Measurements from ENCODE around the gene WDR26.

Gene WDR26

GRCh38 chr1:224432146-224432545 lies 2.5 kb downstream of the WDR26 start:
- Histone ChIP-seq H3K27me3 (ENCODE audit: control insufficient read depth, low read length) (no peaks in the 10 kb centered on the region), H3K9me3 (ENCODE audit: control insufficient read depth, insufficient read depth, low read length) (no peaks in the 10 kb centered on the region), H3K36me3 (ENCODE audit: control insufficient read depth, low read length) (peaks cover 55% of the 10 kb centered on the region), H3K27ac (ENCODE audit: low read depth, low read length) (0 out of 2 replicates have a peak overlapping the region, but pooled peaks have one; percentile 9), H3K4me1 (ENCODE audit: control insufficient read depth, low read length) (peaks cover 53% of the 10 kb centered on the region), H3F3A (ENCODE audit: control insufficient read depth, insufficient read depth) (peaks cover 6% of the 10 kb centered on the region; the same call in 1 of the 2 replicates), H3K79me2 (ENCODE audit: control insufficient read depth, low read length) (peaks cover 95% of the 10 kb centered on the region), H3K4me3 (ENCODE audit: low read length) (peak overlapping the region; percentile 87), H4K20me1 (ENCODE audit: control insufficient read depth, insufficient read depth, low read depth, low read length) (peaks cover 19% of the 10 kb centered on the region; the same call in 1 of the 2 replicates), H3K4me2 (ENCODE audit: low read length) (peak overlapping the region; percentile 96), H3K9me2 (replicated peaks; ENCODE audit: control insufficient read depth, low read length) (no peaks in the 10 kb centered on the region)
- TF ChIP-seq EZH2phosphoT487 (IDR thresholded peaks at IDR 0.05; ENCODE audit: borderline replicate concordance, low read length) (no peak), CTCF (IDR thresholded peaks at IDR 0.05; ENCODE audit: low read depth, low read length, poor library complexity, severe bottlenecking) (no peak)

- Histone ChIP-seq H3K4me3 (ENCODE audit: low read length) (peak overlapping the region; percentile 87), H3F3A (ENCODE audit: control insufficient read depth, insufficient read depth) (peaks cover 6% of the 10 kb centered on the region; the same call in 1 of the 2 replicates), H3K9me3 (ENCODE audit: control insufficient read depth, insufficient read depth, low read length) (no peaks in the 10 kb centered on the region), H3K36me3 (ENCODE audit: control insufficient read depth, low read length) (peaks cover 53% of the 10 kb centered on the region), H3K4me2 (ENCODE audit: low read length) (peak overlapping the region; percentile 96), H3K9me2 (replicated peaks; ENCODE audit: control insufficient read depth, low read length) (no peaks in the 10 kb centered on the region), H3K4me1 (ENCODE audit: control insufficient read depth, low read length) (peaks cover 49% of the 10 kb centered on the region), H3K27ac (ENCODE audit: low read depth, low read length) (peak overlapping the region; percentile 3; the same call in 1 of the 2 replicates), H3K27me3 (ENCODE audit: control insufficient read depth, low read length) (no peaks in the 10 kb centered on the region), H3K79me2 (ENCODE audit: control insufficient read depth, low read length) (peaks cover 93% of the 10 kb centered on the region), H4K20me1 (ENCODE audit: control insufficient read depth, insufficient read depth, low read depth, low read length) (peaks cover 19% of the 10 kb centered on the region; the same call in 1 of the 2 replicates)
- no peak for TF ChIP-seq EZH2phosphoT487 (IDR thresholded peaks at IDR 0.05; ENCODE audit: borderline replicate concordance, low read length)
- TF ChIP-seq CTCF (IDR thresholded peaks at IDR 0.05; ENCODE audit: low read depth, low read length, poor library complexity, severe bottlenecking): no peak
These were observed 2.9 kb downstream of the WDR26 start for GRCh38 chr1:224431726-224432125.

GRCh38 chr1:224430511-224431113 lies 4.0 kb downstream of the WDR26 start:
- H3K9me3 ChIP-seq (ENCODE audit: control insufficient read depth, insufficient read depth, low read length): no peaks in the 10 kb centered on the region
- peak overlapping the region; percentile 26 for H3K27ac ChIP-seq (ENCODE audit: low read depth, low read length)
- no peaks in the 10 kb centered on the region for H3K9me2 ChIP-seq (replicated peaks; ENCODE audit: control insufficient read depth, low read length)
- no peaks in the 10 kb centered on the region for H3K27me3 ChIP-seq (ENCODE audit: control insufficient read depth, low read length)
- peaks cover 47% of the 10 kb centered on the region for H3K4me1 ChIP-seq (ENCODE audit: control insufficient read depth, low read length)
- H3F3A ChIP-seq (ENCODE audit: control insufficient read depth, insufficient read depth): peaks cover 10% of the 10 kb centered on the region
- H4K20me1 ChIP-seq (ENCODE audit: control insufficient read depth, insufficient read depth, low read depth, low read length): peaks cover 19% of the 10 kb centered on the region; the same call in 1 of the 2 replicates
- no peak for TF ChIP-seq CTCF (IDR thresholded peaks at IDR 0.05; ENCODE audit: low read depth, low read length, poor library complexity, severe bottlenecking)
- TF ChIP-seq EZH2phosphoT487 (IDR thresholded peaks at IDR 0.05; ENCODE audit: borderline replicate concordance, low read length): no peak
- H3K36me3 ChIP-seq (ENCODE audit: control insufficient read depth, low read length): peaks cover 60% of the 10 kb centered on the region
- H3K4me2 ChIP-seq (ENCODE audit: low read length): peak overlapping the region; percentile 59
- H3K79me2 ChIP-seq (ENCODE audit: control insufficient read depth, low read length): peaks cover 88% of the 10 kb centered on the region
- H3K4me3 ChIP-seq (ENCODE audit: low read length): peak overlapping the region; percentile 35
